ENCODE data around the gene FCN1. TPM values are rescaled to one million over a fixed set of nuclear protein-coding genes. Genes with fewer than 3 reads are reported as not detected.

Gene FCN1
- total RNA-seq, 3 donors from 2014 or later (not counting 1 experiment from before 2014, with no cell fraction given): 22.7 to 70.3 (median 26.9) TPM

DNA sequence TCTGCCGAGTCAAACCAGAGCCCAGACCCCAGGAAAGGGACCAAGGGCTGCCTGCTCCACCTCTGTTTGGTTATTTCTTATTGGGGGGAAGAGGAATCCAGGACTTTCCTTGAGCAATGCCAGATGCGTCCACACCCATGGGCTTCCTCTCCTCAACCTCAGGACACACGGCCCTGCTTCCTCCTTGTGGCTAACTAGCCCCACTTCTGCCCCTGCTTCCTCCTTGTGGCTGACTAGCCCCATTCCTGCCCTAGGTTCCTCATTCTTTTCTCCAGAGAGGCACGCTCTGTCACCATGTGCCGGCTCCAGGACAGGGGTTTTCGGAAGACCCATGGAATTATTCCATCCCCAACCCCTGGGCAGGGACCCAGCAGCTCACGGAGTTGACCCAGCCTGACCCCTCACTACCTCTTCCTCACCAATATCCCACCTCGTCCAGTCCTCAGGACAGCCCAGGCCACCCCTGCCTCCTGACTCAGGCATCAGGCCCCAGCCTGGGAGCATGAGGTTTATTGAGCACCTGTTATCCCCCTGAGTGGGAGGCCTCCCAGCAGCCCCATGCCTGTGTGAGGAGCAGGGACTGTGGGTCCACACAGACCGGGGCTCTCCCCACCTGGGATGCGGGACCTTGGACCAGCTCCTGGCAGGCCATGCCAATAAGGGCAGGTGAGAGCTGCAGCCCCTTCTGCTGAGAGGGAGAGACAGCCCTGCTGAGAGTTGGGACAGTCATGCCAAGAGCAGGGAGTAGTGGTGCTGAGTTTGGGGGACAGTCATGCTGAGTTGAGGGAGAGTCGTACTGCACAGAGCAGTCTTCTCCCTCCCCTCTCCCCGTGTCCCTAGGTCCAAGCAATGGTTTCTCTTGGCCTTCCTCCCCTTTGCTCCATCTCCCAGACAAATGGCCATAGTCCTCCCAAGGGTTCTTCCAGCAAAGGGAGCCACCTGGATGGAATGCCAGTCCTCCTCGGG, 11.8 kb upstream of the FCN1 start:
- Histone ChIP-seq H3K9me3 (ENCODE audit: control insufficient read depth, insufficient read depth, low read length) (no peaks in the 10 kb centered on the region), H3K36me3 (ENCODE audit: control insufficient read depth, insufficient read depth, low read length) (no peaks in the 10 kb centered on the region), H3K27me3 (ENCODE audit: control insufficient read depth, insufficient read depth, low read length) (no peaks in the 10 kb centered on the region), H3K27ac (ENCODE audit: low read length) (no peak overlapping the region), H3K4me1 (ENCODE audit: control insufficient read depth, insufficient read depth, low read length) (peaks cover 46% of the 10 kb centered on the region), H3K4me3 (ENCODE audit: low read length) (no peak overlapping the region)
- WGBS (ENCODE audit: insufficient coverage): 31% methylated on average over 11 of the region's 13 CpGs
- no peak for TF ChIP-seq CTCF (IDR thresholded peaks at IDR 0.05)
- no peaks in the 10 kb centered on the region for H3K4me1 Mint-ChIP-seq
- H3K4me3 Mint-ChIP-seq: no peak overlapping the region
- H3K27me3 Mint-ChIP-seq (ENCODE audit: low read depth in 2 of 2): peaks cover 7 to 10% of the 10 kb centered on the region in 2 donors
- H3K36me3 Mint-ChIP-seq: no peaks in the 10 kb centered on the region
- ATAC-seq (peak in 2 of 3 donors; percentile 34 to 74), DNase-seq (peak in 1 of 2 donors; percentile 9)
- no peaks in the 10 kb centered on the region for H3K9me3 Mint-ChIP-seq
- H3K27ac Mint-ChIP-seq: no peak overlapping the region
- intact Hi-C loops (cut with micrococcal nuclease): no loop called here

GRCh38 chr9:134928436-134929192, 10.9 kb upstream of the FCN1 start:
- WGBS (ENCODE audit: insufficient coverage): 55% methylated on average over 15 of the region's 15 CpGs
- no peaks in the 10 kb centered on the region for H3K4me1 Mint-ChIP-seq
- Histone ChIP-seq H3K27ac (ENCODE audit: low read length) (no peak overlapping the region), H3K36me3 (ENCODE audit: control insufficient read depth, insufficient read depth, low read length) (no peaks in the 10 kb centered on the region), H3K4me3 (ENCODE audit: low read length) (no peak overlapping the region), H3K4me1 (ENCODE audit: control insufficient read depth, insufficient read depth, low read length) (peaks cover 38% of the 10 kb centered on the region), H3K27me3 (ENCODE audit: control insufficient read depth, insufficient read depth, low read length) (no peaks in the 10 kb centered on the region), H3K9me3 (ENCODE audit: control insufficient read depth, insufficient read depth, low read length) (no peaks in the 10 kb centered on the region)
- intact Hi-C loops (cut with micrococcal nuclease): no loop called here
- H3K4me3 Mint-ChIP-seq: no peak overlapping the region
- no peak for TF ChIP-seq CTCF (IDR thresholded peaks at IDR 0.05)
- H3K36me3 Mint-ChIP-seq: no peaks in the 10 kb centered on the region
- peak in 1 of 3 donors; percentile 4 for ATAC-seq
- H3K27ac Mint-ChIP-seq: no peak overlapping the region
- DNase-seq: no peak
- H3K27me3 Mint-ChIP-seq (ENCODE audit: low read depth in 2 of 2): peaks cover 7 to 10% of the 10 kb centered on the region in 2 donors
- no peaks in the 10 kb centered on the region for H3K9me3 Mint-ChIP-seq

GRCh38 chr9:134925011-134925511, 7.3 kb upstream of the FCN1 start:
- no peaks in the 10 kb centered on the region for H3K9me3 ChIP-seq (ENCODE audit: control insufficient read depth, insufficient read depth, low read length)
- WGBS (ENCODE audit: insufficient coverage): 91% methylated on average over 6 of the region's 7 CpGs
- H3K27me3 ChIP-seq (ENCODE audit: control insufficient read depth, insufficient read depth, low read length): no peaks in the 10 kb centered on the region
- Mint-ChIP-seq H3K4me1 (no peaks in the 10 kb centered on the region), H3K27ac (no peak overlapping the region), H3K36me3 (no peaks in the 10 kb centered on the region), H3K4me3 (no peak overlapping the region), H3K9me3 (no peaks in the 10 kb centered on the region), H3K27me3 (ENCODE audit: low read depth in 2 of 2) (peaks cover 4 to 10% of the 10 kb centered on the region in 2 donors)
- no peak overlapping the region for H3K27ac ChIP-seq (ENCODE audit: low read length)
- no peak for ATAC-seq
- H3K36me3 ChIP-seq (ENCODE audit: control insufficient read depth, insufficient read depth, low read length): no peaks in the 10 kb centered on the region
- TF ChIP-seq CTCF (IDR thresholded peaks at IDR 0.05): no peak
- no peak overlapping the region for H3K4me3 ChIP-seq (ENCODE audit: low read length)
- peaks cover 14% of the 10 kb centered on the region for H3K4me1 ChIP-seq (ENCODE audit: control insufficient read depth, insufficient read depth, low read length)
- intact Hi-C loops (cut with micrococcal nuclease): no loop called here
- DNase-seq: no peak
